GM13976 (cell line): ENCODE measurements around the gene SLC35D1.
"Not testable (repeated sequence)": the region's sequence is repeated elsewhere in the genome, so short reads cannot be mapped to it uniquely, and the experiment has no call there.

Source experiments
- DNase-seq: peaks from one replicate; pipeline ENCODE4 v3.0.0; 2012; ENCODE audit warnings: low spot score
- in situ Hi-C: fragments of 300-500 bp; cut with MboI; formaldehyde crosslinking; loops from one replicate; pipeline ENCODE4 v1.12.0; 2022; ENCODE audit warnings: low sequenced_read_pairs, mixed read lengths, inconsistent platforms; ENCODE audit not compliant: unreplicated experiment
- TF ChIP-seq, protein P1 (sequence below): IDR thresholded peaks from 2 replicates; pipeline ENCODE4 v1.5.1; 2012; ENCODE audit warnings: borderline replicate concordance, mild to moderate bottlenecking; ENCODE audit not compliant: insufficient read depth; ENCODE audit errors: extremely low read depth, missing control alignments, control extremely low read depth

SLC35D1 gene

DNA sequence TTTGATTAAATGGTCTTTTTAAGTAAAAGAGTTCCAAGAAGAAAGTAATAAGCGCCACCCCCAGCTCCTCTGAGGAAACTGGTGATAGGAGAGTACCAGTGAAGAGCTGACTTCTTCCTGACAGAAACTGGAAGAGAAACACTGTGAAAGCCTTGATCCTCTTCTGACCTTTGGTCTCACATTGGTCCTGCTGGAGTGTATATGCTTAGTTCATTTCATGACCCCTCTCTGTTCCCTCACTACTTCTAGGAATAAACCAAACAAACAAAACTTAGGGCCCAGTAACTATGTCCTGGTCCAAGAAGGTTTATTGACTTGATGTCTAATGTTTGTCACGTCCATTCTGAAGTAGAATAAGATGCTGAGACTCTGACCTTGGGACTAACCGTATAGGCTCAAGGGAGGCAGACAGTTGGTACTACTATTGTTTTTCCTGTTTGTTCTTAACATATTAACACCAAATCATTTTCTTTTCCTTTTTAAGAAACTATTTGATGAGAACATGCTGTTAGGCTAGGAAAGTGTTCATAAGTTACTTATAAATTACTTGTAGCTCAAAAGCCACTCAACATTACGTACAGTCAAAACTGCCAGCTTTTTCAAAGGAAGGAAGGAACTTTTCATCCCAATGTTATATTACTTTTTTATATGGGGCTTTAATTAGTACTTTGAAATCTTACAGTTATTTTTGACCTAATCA, 71.2 kb downstream of the SLC35D1 start:
- DNase-seq: no peak
- TF ChIP-seq, protein P1, sequence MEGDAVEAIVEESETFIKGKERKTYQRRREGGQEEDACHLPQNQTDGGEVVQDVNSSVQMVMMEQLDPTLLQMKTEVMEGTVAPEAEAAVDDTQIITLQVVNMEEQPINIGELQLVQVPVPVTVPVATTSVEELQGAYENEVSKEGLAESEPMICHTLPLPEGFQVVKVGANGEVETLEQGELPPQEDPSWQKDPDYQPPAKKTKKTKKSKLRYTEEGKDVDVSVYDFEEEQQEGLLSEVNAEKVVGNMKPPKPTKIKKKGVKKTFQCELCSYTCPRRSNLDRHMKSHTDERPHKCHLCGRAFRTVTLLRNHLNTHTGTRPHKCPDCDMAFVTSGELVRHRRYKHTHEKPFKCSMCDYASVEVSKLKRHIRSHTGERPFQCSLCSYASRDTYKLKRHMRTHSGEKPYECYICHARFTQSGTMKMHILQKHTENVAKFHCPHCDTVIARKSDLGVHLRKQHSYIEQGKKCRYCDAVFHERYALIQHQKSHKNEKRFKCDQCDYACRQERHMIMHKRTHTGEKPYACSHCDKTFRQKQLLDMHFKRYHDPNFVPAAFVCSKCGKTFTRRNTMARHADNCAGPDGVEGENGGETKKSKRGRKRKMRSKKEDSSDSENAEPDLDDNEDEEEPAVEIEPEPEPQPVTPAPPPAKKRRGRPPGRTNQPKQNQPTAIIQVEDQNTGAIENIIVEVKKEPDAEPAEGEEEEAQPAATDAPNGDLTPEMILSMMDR: no peak
- in situ Hi-C loops: no loop called here

DNA sequence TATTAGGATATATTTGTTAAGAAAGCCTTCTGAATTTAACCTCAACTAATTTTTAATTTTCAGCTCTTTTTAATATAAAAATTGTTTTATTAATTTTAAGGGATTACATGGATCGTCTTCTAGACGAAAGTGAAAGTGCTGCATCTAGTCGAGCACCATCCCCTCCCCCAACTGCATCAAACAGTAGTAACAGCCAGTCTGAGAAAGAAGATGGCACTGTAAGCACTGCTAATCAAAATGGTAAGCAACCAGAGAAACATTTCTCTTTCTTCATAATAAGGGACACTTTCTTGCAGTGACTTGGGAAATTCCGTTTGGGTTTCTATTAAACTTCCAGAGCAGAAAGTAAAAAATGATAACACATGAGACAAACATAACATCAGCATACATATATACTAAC, 72.3 kb downstream of the SLC35D1 start:
- TF ChIP-seq, protein P1: no peak
- in situ Hi-C loops: no loop called here
- DNase-seq: peak; percentile 21

DNA sequence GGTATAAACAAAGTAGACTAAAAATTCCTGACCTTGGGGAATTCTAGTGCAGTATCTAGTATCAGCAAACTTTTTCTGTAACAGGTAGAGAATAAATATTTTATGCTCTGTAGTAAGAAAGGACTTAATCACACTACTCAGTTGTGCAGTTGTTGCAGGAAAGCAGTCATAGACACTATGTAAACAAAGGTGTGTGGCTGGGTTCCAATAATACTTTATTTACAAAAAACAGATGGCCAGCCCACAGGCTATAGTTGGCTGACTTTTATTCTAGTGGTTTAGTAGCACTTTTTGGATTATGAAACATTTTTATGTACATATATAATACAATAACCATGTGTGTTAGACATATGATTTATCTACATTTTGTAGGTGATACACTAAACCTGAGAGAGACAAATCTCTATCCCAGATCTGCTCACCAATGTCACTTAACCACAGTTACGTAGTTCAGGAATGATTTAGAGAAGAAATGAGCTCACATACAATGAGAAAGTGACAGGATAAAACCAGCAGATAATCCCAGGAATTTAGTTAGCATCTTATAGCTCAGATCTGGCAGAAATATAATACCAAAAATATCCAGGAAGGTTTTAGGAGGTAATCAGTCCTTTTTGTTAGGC, 73.1 kb downstream of the SLC35D1 start:
- TF ChIP-seq, protein P1: no peak
- in situ Hi-C loops: no loop called here
- DNase-seq: no peak

DNA sequence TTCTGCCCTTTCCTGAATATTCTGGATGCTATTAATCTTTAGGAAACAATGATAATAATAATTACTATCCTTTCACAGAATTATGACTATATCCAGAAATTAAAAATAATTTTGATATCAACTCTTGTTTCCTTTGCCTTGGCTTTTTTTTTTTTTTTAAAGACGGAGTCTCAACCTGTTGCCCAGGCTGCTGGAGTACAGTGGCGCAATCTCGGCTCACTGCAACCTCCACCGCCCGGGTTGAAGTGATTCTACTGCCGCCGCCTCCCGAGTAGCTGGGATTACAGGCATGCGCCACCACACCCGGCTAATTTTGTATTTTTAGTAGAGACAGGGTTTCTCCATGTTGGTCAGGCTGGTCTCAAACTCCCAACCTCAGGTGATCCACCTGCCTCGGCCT, 74.3 kb downstream of the SLC35D1 start:
- DNase-seq, in situ Hi-C loops: not testable (repeated sequence)

DNA sequence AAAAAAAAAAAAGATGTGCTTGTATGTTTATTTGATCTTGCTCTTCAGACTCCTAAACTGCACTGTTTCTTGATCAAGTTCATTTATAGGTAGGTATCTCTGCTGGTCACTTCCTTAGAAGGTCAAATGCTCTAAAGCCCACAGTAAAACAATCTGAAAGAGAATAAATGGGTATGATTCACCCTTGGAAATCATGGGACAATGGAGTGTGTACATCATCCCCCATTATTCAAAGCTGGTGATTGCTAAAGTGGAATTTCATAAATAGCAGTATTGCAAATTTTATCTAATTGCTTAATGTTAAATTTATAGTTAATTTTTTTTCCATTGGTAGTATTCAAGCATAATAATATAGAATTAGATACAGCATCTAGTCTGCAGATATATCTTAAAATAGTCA, 75.7 kb downstream of the SLC35D1 start:
- no peak for DNase-seq
- TF ChIP-seq, protein P1: no peak
- in situ Hi-C loops: no loop called here

DNA sequence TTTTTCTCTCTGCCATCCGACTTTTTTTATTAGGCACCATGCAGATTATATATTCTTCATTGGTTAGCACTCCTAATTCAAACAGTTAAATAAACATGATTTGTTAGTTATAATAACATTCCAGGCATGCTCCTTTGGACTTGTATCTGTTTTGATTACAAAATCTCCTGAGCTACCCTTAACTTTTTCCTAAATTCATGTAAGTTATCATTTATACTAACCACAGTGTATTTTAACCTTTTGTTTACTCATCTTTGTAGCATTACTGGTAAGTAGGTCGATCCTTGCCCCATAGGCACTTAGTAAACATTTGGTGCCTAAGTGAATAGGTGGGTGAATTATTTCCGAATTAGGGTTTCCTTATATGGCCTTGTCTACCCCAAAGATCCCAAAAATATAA, 85.4 kb downstream of the SLC35D1 start:
- no peak for DNase-seq
- in situ Hi-C loops: no loop called here
- TF ChIP-seq, protein P1: no peak

DNA sequence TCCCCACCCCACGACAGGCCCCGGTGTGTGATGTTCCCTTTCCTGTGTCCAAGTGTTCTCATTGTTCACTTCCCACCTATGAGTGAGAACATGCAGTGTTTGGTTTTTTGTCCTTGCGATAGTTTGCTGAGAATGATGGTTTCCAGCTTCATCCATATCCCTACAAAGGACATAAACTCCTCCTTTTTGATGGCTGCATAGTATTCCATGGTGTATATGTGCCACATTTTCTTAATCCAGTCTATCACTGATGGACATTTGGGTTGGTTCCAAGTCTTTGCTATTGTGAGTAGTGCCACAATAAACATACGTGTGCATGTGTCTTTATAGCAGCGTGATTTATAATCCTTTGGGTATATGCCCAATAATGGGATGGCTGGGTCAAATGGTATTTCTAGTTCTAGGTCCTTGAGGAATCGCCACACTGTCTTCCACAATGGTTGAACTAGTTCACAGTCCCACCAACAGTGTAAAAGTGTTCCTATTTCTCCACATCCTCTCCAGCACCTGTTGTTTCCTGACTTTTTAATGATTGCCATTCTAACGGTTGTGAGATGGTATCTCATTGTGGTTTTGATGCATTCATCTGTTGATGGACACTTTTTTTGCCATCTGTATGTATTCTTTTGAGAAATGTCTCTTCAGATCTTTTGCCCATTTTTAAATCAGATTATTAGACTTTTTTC, 87.6 kb downstream of the SLC35D1 start:
- DNase-seq, in situ Hi-C loops: not testable (repeated sequence)
